SKM-1 treated with dmso at 0.1 percent for 144 hours (cell line): ENCODE data around the gene C1QTNF1.

Experiments
- DNase-seq: peaks from one replicate; lab custom pipeline; 2025; ENCODE audit not compliant: unreplicated experiment; lab: John Stamatoyannopoulos, UW

C1QTNF1 gene

DNA sequence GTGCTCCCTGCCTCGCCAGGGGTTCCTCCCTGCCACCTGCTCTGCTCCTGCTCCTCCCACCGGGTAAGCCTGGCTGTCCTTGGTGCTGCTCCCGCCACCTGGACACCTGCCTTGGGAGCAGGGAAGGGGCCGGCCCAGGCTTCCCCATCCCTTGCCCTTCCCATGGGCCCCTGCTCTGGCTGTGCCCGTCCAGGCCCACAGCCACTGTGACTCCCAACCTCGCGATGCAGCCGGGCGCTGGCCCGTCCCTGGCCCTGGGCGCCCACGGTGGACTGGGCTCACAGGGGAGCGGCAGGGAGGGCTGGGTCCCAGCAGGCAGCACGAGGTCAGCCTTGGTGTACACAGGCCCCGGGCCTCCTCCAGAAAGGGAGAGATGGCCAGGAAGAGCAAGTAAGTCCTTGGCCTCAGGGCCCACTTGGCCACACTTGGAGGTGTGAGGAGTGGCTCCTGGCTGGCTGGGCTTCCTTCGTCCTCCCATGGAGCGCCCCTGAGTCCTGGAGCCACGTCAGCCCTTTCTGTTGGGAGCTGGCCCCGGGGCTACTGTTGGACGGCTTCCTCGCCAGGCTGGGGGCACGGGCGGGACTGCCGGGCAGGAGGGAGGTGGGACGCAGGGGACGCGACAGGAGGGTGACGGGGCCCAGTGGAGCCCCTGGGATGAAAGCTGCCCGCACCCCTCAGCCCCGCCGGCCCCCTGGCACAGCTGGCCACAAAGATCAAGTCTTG is 65.9 kb downstream of the C1QTNF1 start:
- DNase-seq, result no peak

DNA sequence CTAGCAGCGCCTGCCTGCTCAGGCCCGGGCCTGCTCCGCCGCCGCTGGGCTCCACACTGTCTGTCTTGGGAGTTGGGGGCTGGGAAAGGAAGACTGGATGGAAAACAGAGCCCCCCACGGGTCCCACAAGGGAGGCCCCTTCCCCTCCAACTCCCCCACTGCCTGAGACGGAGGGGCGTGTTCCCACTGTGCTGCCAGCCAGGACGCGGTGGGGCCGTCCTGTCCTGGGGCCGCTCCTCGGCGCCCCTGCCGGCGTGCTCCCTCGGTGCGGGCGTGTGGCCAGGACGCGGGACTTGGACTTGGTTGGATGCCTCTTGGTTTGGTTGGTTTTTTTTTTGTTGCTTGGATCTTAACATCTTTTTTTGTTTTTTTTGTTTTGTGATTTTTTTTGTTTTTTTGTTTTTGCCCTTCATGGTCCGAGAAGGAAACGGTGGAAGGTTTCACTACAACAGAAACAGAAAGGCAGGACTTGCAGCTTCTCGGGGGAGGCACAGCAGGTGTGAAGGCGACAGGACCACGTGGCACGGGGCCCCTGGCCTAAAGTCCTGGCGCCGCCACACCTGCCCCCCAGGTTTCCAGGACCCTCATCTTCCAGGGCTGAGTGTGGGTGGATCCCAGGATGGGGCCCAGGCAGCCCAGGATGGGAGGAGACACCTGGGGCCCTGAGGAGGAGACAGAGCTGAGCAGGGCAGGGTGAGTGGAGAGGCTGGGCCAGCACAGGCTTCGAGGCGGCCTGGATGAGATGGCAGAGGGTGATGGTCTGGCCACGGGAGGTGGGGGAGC is 66.7 kb downstream of the C1QTNF1 start:
- no peak for DNase-seq

DNA sequence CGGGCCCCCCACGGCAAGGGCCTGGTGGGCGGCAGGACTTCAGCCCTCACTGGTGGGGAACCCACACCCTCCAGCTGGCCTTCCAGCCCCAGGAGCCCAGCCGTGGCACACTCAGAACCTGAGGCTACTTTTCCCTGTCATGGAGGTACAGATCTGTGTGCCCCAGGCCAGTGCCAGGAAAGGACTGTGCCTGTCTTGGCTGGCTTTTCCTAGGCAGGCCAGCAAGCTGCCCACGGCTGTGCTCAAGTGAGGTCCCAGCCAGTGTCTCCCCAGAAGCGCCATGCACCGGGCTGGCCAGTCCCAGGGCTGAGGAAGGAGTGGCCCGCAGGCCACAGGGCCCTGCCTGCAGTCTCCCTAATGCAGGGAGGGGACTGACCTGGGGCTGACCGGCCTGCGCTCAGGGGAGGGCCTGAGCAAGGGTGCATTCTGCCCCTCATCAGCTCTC is 67.3 kb downstream of the C1QTNF1 start:
- DNase-seq, result no peak

DNA sequence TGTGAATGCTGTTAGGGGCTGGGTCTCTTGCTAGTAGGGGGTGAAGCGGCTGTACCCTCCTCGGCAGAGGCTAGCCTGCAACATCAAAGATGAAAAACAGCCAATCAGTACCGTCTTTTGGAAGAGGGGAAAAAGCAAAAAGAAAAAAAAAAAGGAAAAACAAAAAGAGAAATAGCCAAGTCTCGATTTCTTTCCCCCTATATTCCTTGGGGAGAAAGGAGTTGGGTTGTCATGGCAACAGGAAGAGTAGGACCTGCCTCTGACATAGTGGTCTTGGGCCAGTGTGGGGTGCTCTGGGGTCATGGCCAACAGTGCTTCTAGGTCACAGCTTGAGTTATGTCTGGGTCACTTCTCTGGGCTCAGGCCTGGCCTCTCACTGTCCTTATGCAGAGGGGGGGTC is 68.6 kb downstream of the C1QTNF1 start:
- no peak for DNase-seq

DNA sequence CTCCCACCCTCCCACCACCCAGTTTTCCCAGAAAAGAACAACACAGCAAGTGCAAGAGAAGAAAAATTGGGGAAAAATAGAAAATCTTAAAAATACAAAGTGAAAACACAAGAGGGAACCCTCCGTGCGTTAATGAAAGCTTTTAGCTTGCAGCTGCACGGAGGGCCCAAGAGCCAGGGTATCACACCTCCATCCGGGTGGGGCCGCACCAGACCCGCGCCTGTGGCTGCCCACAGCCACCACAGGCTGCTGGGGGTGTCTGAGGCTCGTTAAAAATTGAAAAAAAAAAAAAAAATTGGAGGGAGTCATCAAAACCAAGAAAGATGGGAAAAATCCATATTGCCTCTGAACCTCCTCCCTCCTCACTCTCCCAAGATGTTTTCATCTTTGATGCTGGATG is 69.3 kb downstream of the C1QTNF1 start:
- no peak for DNase-seq

DNA sequence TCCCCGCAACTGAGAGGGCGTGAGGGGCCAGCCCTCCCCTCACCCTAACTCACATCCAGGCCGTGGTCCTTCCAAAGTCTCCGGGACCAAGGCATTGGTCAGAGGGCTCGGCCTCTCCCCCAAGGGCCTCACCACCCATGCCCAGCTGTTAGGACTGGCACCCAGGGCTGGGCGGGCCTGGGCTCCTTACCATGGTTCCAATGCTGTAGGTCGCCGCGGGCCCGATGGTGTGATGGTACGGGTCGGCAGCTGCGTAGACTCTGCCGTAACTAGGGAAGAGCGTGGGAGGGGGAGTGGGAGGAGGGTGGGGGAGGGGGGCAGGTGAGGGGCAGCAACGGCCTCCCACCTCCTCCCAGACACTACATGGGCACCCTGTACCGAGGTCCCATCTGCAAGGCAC is 70.3 kb downstream of the C1QTNF1 start:
- DNase-seq, result no peak

DNA sequence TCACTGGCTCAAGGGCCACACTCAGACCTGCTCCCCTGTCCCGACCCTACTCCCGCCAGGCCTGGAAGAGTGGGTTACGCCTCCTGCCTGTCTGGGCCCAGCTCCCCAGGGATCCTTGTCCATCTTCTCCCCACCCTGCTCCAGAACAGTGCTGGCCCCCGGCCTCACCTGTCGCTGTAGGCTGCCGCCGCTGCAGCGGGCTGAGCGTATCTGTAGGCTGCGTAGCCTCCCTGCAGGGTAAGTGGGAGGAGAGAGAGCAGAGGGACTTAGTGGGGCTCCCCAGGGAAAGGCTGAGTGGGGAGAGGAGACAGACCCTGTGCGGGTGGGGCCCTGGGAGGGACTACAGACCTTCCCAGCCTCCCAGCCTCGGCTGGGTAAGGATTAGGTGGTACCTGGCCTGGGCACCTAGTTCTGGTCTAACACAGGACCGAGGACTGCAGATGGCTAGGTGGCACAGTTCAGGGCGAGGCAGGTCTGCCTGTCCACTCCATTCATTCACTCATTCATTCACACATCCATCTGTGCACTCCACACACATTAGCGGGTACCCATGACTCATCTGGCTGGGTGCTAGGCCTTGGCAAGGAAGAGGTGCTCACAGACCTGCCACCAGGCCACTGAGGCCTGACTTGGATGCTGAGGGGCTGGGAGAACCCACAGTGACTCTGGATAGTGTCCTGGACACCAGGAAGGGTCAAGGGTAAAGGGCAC is 71.5 kb downstream of the C1QTNF1 start:
- no peak for DNase-seq

DNA sequence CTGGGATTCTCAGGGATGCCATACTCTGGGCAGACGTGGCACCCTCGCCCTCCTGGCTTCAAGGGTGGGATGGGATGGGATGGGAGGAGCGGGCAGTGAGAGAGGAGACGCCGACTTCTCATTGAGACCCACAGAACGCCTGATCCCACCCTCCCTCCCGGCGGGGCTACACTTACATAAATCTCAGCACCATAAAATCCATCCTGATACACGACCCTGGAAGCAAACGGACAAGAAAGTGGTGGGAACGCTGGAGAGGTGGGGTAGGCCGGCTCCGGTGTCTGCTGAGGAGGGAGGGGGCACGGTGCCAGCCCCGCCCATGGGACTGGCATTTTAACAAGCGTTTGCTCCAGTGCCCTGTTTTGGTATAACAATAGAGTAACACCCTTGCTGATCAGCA is 72.5 kb downstream of the C1QTNF1 start:
- DNase-seq, result no peak

DNA sequence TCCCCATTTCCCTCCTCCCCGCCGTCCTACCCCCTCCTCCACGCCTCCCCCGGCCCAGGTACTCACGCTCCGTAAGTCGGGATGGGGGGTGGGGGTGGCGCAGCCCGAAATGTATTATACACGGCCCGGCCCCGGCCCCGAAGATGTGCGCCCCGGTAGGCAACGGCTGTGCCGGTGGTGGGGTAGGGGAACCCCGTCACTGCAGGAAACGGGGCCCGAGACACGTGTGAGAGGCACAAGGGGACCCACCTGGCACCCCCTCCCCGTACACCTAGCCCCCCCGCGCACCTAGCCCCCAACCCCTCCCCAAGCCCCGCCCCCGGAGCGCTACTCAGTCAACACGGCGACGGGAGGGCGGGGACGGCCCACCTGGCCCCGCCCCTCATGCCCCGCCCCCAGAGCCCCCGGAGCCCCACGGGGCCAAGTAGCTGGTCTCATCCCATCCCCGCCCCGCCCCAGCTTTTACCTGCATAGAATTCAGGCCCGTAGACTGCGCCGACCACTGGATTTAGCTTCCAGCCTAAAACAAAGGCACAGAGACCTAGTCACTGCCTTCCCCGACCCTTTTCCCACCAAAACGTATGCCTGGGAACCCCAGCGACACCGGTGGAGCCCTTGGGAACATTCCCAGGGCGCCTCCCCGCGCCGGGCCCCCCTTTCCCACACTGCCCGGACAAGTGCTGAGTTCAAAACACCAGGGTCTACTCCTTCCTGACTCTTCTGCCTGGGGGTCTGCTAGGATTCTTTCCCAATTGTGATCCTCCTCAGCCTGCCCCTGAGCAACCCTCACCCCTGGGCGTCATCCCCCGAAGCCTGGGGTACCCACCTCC is 73.5 kb downstream of the C1QTNF1 start:
- DNase-seq, result no peak

DNA sequence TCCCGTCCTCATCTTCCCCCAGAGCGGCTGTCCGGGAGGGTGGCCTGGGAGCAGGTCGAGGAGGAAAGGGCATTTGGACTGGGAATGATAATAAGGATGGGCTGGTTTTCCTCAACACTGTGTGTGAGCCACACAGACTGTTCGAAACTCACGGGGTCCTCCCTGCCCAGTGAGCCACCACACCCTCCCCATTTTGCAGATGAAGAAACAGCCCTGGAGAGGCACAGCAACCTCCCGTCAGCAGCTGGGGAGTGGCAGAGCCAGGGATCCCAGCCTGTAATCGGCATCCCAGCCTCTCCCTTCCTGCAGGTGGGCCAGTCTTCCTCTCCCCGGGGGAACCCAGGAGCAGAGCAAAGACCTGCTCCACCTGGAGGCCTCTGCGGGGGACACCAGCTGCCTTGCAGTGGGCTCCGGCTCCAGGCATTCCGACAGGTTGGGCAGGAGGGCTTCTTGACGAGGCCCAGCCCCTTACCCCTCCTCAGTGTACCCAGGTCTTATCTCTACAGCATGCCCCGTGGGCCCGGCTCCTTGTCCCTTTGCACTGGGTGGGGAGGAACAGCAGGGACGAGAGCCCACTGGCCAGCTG is 74.4 kb downstream of the C1QTNF1 start:
- no peak for DNase-seq
